Mesothelial cell of epicardium (in vitro differentiated cells): ENCODE measurements around the gene SLC7A10. TPM values are rescaled to one million over a fixed set of nuclear protein-coding genes. Genes with fewer than 3 reads are reported as not detected.

Experiments used
- DNase-seq, 2 experiments: peaks; one replicate each; pipeline ENCODE4 v3.0.0; 2021; ENCODE audit warnings: low spot score in 2 of 2; ENCODE audit not compliant: unreplicated experiment in 2 of 2
- H3K27ac Mint-ChIP-seq: 2 replicates; pipeline ENCODE4 v1.8.0; 2021; ENCODE audit warnings: mixed read lengths
- H3K27me3 Mint-ChIP-seq: 2 replicates; pipeline ENCODE4 v1.8.0; 2021; ENCODE audit warnings: low read depth, mixed read lengths
- H3K36me3 Mint-ChIP-seq: 2 replicates; pipeline ENCODE4 v1.8.0; 2021; ENCODE audit warnings: mixed read lengths
- H3K4me1 Mint-ChIP-seq: 2 replicates; pipeline ENCODE4 v1.8.0; 2021; ENCODE audit warnings: mixed read lengths
- H3K4me3 Mint-ChIP-seq: 2 replicates; pipeline ENCODE4 v1.8.0; 2021; ENCODE audit warnings: mild to moderate bottlenecking, moderate library complexity, mixed read lengths
- H3K9me3 Mint-ChIP-seq: 2 replicates; pipeline ENCODE4 v1.8.0; 2021; ENCODE audit warnings: mixed read lengths
- CTCF ChIP-seq: fragments of 200-600 bp; sonication (generic); IDR thresholded peaks from one replicate; pipeline ENCODE4 v1.5.0; 2021; ENCODE audit warnings: antibody characterized with exemption; ENCODE audit not compliant: unreplicated experiment
- total RNA-seq: library from RNA; stranded (reverse); gene quantifications from 3 replicates; pipeline ENCODE4 v1.2.1, GENCODE V29; 2021

The SLC7A10 gene
- total RNA-seq, 1 donor from 2014 or later: 0.92 TPM

GRCh38 chr19:33217881-33218280 lies 7.8 kb downstream of the SLC7A10 start:
- no peak overlapping the region for H3K27ac Mint-ChIP-seq
- H3K36me3 Mint-ChIP-seq: no peaks in the 10 kb centered on the region
- TF ChIP-seq CTCF: no peak
- no peak for DNase-seq
- H3K9me3 Mint-ChIP-seq: no peaks in the 10 kb centered on the region
- H3K27me3 Mint-ChIP-seq: peaks cover 26% of the 10 kb centered on the region
- H3K4me1 Mint-ChIP-seq: peaks cover 2% of the 10 kb centered on the region
- H3K4me3 Mint-ChIP-seq: no peak overlapping the region

GRCh38 chr19:33216198-33216830 lies 9.3 kb downstream of the SLC7A10 start:
- Mint-ChIP-seq H3K9me3 (no peaks in the 10 kb centered on the region), H3K27ac (no peak overlapping the region), H3K4me3 (no peak overlapping the region), H3K4me1 (peaks cover 2% of the 10 kb centered on the region), H3K36me3 (no peaks in the 10 kb centered on the region), H3K27me3 (peaks cover 12% of the 10 kb centered on the region)
- no peak for DNase-seq
- TF ChIP-seq CTCF: no peak

- TF ChIP-seq CTCF: no peak
- Mint-ChIP-seq H3K9me3 (no peaks in the 10 kb centered on the region), H3K27ac (no peak overlapping the region), H3K4me1 (peaks cover 2% of the 10 kb centered on the region), H3K36me3 (no peaks in the 10 kb centered on the region), H3K4me3 (no peak overlapping the region), H3K27me3 (peaks cover 5% of the 10 kb centered on the region)
- no peak for DNase-seq
Observed at GRCh38 chr19:33215438-33216197, 10.0 kb downstream of the SLC7A10 start.

GRCh38 chr19:33214596-33214995 lies 11.1 kb downstream of the SLC7A10 start:
- H3K4me3 Mint-ChIP-seq: no peak overlapping the region
- no peak for TF ChIP-seq CTCF
- no peak overlapping the region for H3K27ac Mint-ChIP-seq
- H3K9me3 Mint-ChIP-seq: no peaks in the 10 kb centered on the region
- peaks cover 2% of the 10 kb centered on the region for H3K4me1 Mint-ChIP-seq
- DNase-seq: no peak
- H3K36me3 Mint-ChIP-seq: no peaks in the 10 kb centered on the region
- peaks cover 2% of the 10 kb centered on the region for H3K27me3 Mint-ChIP-seq

- Mint-ChIP-seq H3K27ac (no peak overlapping the region), H3K9me3 (no peaks in the 10 kb centered on the region), H3K4me1 (peaks cover 2% of the 10 kb centered on the region), H3K4me3 (no peak overlapping the region), H3K36me3 (no peaks in the 10 kb centered on the region), H3K27me3 (peaks cover 2% of the 10 kb centered on the region)
- TF ChIP-seq CTCF: no peak
- DNase-seq: no peak
Observed at GRCh38 chr19:33212436-33213172, 13.0 kb downstream of the SLC7A10 start.
